GM10847 (cell line): Measurements from ENCODE around the gene MICALL2.

ENCODE experiments used
- POLR2A ChIP-seq: IDR thresholded peaks from 2 replicates; pipeline ENCODE4 v1.6.1; 2011; ENCODE audit not compliant: insufficient read length; ENCODE audit errors: extremely low read depth

Gene MICALL2

GRCh38 chr7:1496531-1497292 lies 37.4 kb upstream of the MICALL2 start:
- no peak for TF ChIP-seq POLR2A

- no peak for TF ChIP-seq POLR2A
Measured at GRCh38 chr7:1495564-1496242, 36.4 kb upstream of the MICALL2 start.

DNA sequence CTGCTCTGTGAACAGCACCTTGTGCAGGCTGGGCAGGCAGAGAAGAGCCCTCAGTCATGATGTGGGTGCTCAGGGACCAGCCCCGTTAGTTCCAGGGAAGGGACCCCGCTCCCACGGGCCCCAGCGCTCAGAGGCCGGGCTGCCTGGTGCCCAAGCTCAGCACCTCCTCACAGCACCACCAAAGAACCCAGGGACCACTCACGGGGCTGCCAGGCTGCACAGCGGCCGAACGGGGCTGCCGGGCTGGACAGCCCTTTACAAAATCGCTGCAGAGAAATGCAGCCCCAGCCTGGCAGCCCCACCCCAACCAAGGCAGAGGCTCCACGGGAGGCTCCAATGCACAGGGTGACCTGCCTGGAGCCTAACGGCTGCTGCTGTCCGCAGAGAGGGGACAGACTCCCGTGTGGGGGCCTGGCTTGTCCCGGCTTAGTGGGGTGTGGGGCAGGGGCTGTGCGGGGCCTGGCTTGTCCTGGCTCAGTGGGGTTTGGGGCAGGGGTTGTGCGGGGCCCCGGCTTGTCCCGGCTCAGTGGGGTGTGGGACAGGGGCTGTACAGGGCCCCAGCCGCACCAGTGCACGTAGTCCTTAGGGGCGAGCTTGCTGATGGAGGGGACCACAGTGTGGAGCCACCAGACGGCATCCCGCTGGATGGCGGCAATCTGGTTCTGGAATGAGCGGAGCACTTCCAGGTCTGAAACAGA lies 35.7 kb upstream of the MICALL2 start:
- TF ChIP-seq POLR2A = no peak

DNA sequence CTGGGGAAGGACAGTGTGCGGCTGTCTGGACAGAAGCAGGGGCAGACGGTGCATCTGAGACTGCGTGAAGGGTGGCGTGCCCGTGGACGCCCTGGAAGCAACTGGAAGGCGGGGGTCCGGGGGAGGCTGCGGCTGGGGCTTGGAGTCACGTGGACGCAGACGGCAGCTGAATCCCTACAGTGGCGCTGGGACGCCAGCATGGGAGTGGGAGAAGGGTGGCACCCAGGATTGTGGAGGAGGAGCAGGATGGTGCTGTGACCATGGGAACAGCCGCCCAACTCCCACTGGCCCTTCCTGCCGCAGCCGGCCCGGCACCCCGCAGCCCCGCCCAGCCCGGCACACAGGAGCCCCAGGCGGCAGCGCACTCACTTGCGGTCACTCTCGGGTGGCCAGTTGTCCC lies 35.2 kb upstream of the MICALL2 start:
- TF ChIP-seq POLR2A = no peak

GRCh38 chr7:1493571-1493970 lies 34.3 kb upstream of the MICALL2 start:
- TF ChIP-seq POLR2A = no peak

DNA sequence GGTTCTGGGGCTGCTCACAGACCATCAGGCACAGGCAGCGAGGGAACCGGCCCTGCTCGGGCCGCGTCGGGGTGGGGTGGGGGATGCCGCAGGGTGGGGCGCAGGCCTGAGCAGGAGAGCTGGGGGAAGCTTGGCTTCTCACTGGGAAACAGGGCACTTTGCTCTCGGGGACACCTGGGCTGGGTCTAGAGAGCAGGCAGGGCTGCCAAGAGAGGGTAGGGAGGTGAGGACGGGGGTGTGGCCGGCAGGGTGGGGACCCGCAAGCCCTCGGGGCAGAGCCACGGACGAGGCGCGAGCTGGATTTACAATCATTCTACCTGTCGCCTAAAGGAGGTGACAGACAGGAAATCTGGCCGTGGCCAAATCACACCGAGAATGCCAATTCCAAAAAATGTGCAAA lies 33.9 kb upstream of the MICALL2 start:
- TF ChIP-seq POLR2A = no peak

DNA sequence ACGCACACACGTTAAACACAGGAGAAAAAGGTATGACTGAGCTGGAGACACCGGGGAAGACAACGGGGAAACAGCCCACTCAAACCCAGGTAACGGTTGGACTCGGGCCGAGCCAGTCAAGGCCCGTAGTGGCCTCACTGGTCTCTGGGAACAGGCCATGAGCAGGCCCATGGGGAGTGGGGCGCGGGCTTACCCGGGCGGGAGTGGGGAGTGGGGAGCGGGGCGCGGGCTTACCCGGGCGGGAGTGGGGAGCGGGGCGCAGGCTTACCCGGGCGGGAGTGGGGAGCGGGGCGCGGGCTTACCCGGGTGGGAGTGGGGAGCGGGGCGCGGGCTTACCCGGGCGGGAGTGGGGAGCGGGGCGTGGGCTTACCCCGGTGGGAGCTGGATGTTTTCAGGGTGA lies 33.4 kb upstream of the MICALL2 start:
- TF ChIP-seq POLR2A = no peak

DNA sequence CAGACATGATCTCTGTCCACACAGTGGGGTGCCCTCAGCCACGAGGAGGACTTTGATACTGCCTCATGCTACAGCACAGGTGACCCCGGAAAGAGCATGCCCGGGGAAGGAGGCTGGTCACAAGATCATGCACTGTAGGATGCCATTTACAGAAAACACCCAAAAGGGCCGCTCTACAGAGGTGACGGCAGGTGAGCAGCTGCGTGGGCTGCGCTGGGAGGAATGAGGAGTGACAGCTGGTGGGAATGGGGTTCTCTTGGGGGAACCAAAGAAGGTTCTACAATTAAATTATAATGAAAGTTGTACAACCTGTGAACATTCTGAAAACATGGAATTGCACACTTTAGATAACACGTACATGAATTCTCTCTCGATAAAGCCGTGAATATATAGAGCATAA lies 33.0 kb upstream of the MICALL2 start:
- no peak for TF ChIP-seq POLR2A

DNA sequence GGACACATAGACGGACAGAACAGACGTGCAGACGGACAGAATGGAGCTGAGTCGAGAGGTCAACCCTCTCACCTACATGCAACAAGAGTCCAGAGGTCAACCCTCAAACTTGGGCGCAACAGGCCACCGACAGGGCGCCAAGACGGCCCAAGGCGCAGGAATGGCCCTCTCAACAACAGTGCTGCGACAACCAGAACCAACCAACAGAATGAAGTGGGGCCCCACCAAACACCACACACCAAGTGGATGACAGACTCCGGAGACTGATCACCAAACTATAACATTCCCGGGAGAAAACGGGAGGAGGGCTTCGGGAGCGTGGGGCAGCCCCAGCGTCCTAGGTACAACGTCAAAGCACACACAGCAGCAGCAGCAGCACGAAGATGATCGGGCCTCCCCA lies 31.6 kb upstream of the MICALL2 start:
- TF ChIP-seq POLR2A = no peak

- TF ChIP-seq POLR2A = no peak
Measured at GRCh38 chr7:1489336-1489735, 30.1 kb upstream of the MICALL2 start.

DNA sequence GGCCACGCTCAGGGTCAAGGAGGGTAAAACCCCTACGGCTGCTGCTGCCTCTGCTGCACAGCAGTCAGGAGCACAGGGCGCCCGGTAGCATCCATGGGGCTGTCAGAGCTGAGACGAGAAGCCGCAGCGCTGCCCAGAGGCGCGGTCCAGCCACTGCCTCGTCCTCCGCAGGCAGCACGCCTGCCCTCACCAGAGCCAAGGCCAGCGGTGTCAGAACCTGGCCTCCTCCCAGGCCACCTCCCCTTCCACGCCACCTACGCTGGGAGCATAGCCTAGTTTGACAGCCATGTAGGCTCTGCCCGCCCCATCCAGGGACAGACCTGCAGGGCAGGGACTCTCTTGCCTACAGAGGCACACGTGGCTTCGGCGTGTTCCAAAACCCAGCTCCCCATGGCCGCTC lies 28.7 kb upstream of the MICALL2 start:
- TF ChIP-seq POLR2A = no peak

- TF ChIP-seq POLR2A = no peak
Measured at GRCh38 chr7:1487466-1487865, 28.2 kb upstream of the MICALL2 start.

GRCh38 chr7:1486571-1486970 lies 27.3 kb upstream of the MICALL2 start:
- no peak for TF ChIP-seq POLR2A

DNA sequence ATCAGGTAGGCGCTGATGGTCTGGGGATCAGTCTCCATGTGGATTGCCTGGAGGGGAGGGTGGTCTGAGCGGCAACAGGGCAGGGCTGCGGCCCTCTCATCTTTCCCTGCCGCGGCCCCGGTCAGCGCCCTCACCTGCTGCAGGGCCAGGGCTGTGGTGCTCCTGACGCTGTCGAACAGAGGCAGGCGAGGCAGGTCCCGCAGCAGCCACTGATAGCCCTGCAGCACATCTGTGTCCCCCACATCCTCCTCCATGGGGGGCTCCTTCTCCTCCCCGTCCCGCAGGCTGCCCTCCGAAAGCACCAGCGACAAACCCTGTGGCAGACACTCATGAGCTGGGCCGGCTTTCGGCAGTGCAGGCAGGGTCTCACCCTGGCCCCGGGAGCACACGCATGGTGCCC lies 25.9 kb upstream of the MICALL2 start:
- TF ChIP-seq POLR2A = no peak

DNA sequence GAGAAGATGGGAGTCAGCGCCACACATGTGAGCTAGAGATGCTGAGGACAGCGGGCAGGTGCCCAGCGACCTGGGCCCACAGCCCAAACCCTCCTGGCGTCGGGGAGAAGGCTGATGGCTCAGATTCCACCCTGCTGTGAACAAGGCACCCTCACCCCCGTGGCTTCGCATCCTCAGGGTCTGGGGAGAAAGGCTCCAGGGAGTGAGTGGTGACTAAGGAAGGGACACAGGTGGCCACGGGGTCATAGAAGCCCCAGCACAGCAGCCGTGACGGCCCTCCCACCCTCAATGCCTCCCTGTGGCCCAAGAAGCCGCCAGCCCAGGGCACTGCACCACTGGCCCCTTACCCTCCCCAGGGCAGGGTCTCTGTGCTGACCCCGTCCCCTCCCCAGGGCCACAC lies 25.3 kb upstream of the MICALL2 start:
- TF ChIP-seq POLR2A = no peak
